Measurements from ENCODE around the gene VSTM2L.

GRCh38 chr20:37987602-37988290 lies 84.8 kb downstream of the VSTM2L start:
- TF ChIP-seq, protein P1, sequence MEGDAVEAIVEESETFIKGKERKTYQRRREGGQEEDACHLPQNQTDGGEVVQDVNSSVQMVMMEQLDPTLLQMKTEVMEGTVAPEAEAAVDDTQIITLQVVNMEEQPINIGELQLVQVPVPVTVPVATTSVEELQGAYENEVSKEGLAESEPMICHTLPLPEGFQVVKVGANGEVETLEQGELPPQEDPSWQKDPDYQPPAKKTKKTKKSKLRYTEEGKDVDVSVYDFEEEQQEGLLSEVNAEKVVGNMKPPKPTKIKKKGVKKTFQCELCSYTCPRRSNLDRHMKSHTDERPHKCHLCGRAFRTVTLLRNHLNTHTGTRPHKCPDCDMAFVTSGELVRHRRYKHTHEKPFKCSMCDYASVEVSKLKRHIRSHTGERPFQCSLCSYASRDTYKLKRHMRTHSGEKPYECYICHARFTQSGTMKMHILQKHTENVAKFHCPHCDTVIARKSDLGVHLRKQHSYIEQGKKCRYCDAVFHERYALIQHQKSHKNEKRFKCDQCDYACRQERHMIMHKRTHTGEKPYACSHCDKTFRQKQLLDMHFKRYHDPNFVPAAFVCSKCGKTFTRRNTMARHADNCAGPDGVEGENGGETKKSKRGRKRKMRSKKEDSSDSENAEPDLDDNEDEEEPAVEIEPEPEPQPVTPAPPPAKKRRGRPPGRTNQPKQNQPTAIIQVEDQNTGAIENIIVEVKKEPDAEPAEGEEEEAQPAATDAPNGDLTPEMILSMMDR (IDR thresholded peaks at IDR 0.05; ENCODE audit: extremely low read depth in 1 of 2, insufficient read depth in 1 of 2, low read depth in 1 of 2, low read length in 2 of 2) = no peak
- no peak for TF ChIP-seq POLR2A (IDR thresholded peaks at IDR 0.05; ENCODE audit: low read depth, low read length)
